Stomach smooth muscle (tissue), 2 donors: ENCODE measurements around the gene TAP2.

Experiments
- H3K27ac ChIP-seq: one replicate; pipeline ENCODE4 v1.7.0; 2013; ENCODE audit warnings: mild to moderate bottlenecking, low read length, inconsistent platforms
- H3K27me3 ChIP-seq, 2 donors: one replicate each; pipeline ENCODE4 v1.7.0; 2013; ENCODE audit warnings: low read length in 2 of 2; ENCODE audit not compliant: insufficient read depth in 2 of 2, control insufficient read depth in 1 of 2
- H3K36me3 ChIP-seq, 2 donors: one replicate each; pipeline ENCODE4 v1.7.0; 2013; ENCODE audit warnings: low read length in 2 of 2; ENCODE audit not compliant: control insufficient read depth in 2 of 2, insufficient read depth in 2 of 2
- H3K4me1 ChIP-seq: one replicate; pipeline ENCODE4 v1.7.0; 2013; ENCODE audit warnings: low read length; ENCODE audit not compliant: control insufficient read depth, insufficient read depth
- H3K4me3 ChIP-seq, 2 donors: one replicate each; pipeline ENCODE4 v1.7.0; 2013; ENCODE audit warnings: low read length in 2 of 2
- H3K9ac ChIP-seq, 2 donors: one replicate each; pipeline ENCODE4 v1.7.0; 2013; ENCODE audit warnings: low read length in 2 of 2, mild to moderate bottlenecking in 1 of 2
- H3K9me3 ChIP-seq, 2 donors: one replicate each; pipeline ENCODE4 v1.7.0; 2013; ENCODE audit warnings: low read length in 2 of 2; ENCODE audit not compliant: control insufficient read depth in 2 of 2
- donor health status: healthy.
- donor health status: Pancreatic carcinoma.

The TAP2 gene

GRCh38 chr6:32868257-32868788, 29.8 kb upstream of the TAP2 start:
- Histone ChIP-seq H3K36me3 (no peaks in the 10 kb centered on the region), H3K27ac (no peak overlapping the region), H3K27me3 (peaks cover 2 to 5% of the 10 kb centered on the region in 2 donors), H3K9ac (no peak overlapping the region), H3K4me3 (no peak overlapping the region), H3K4me1 (no peaks in the 10 kb centered on the region), H3K9me3 (no peaks in the 10 kb centered on the region)

DNA sequence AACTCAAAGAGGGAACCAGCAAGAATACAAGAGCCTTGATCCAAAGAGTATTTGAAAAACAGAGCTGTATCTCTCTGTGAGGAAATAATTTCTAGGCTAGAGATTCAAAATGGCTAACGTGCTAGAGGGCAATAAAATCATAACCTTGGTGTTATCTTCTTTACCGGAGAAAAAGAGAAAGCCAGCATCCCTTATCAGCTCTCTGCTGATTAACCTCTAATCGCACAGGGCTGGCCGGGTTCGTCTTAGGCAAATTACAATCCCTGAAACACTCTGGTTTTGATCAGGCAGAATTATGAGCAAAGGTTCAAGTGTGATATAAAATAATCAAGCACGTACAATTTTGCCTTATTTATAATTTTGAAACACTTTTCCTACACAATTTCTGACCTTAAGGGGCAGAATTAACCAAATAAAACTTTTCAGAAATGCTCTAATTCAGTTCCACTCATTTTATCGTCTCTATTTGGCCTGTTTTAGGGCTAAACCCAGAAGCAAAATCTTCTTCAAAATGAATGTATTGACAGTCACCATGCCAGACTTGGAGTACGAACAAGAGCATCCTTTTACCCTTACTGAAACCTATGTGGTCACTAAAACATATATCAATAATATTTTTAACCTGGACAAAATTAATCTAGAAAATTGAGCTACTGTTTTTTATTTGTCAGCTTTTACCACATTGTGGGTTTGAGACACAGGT, 29.2 kb upstream of the TAP2 start:
- H3K36me3 ChIP-seq, result no peaks in the 10 kb centered on the region
- no peaks in the 10 kb centered on the region for H3K9me3 ChIP-seq
- H3K4me3 ChIP-seq, result no peak overlapping the region
- no peak overlapping the region for H3K27ac ChIP-seq
- H3K27me3 ChIP-seq, result peaks cover 2 to 5% of the 10 kb centered on the region in 2 donors
- H3K4me1 ChIP-seq, result no peaks in the 10 kb centered on the region
- no peak overlapping the region for H3K9ac ChIP-seq

DNA sequence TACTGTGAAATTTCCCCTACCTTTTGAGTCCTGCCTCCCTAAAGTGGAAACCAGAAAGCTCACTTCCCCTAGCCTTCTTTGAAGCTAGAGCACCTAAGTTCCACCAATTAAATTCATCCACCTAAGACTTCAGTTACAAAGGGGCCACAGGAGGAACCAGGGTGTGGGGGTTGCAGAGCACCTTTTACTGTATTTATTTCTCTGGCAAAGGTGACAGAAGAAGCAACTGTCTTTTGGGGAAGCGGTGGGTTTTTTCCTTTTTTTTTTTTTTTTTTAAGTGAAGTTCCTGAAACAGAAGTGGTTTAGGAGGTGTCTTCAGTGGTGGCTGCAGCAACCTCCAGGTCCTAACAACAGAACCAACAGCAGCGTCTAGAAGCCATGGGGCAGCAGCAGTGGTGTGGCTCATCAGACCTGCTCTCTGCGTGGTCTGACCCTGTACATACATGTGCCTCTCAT, 28.5 kb upstream of the TAP2 start:
- Histone ChIP-seq H3K9me3 (no peaks in the 10 kb centered on the region), H3K27me3 (peaks cover 2 to 5% of the 10 kb centered on the region in 2 donors), H3K36me3 (no peaks in the 10 kb centered on the region), H3K9ac (no peak overlapping the region), H3K4me3 (no peak overlapping the region), H3K4me1 (no peaks in the 10 kb centered on the region), H3K27ac (no peak overlapping the region)

- Histone ChIP-seq H3K9ac (no peak overlapping the region), H3K27me3 (peaks cover 2 to 5% of the 10 kb centered on the region in 2 donors), H3K4me1 (peaks cover 4% of the 10 kb centered on the region), H3K4me3 (no peak overlapping the region), H3K36me3 (no peaks in the 10 kb centered on the region), H3K9me3 (no peaks in the 10 kb centered on the region), H3K27ac (no peak overlapping the region)
Measured at GRCh38 chr6:32865724-32866443, 27.3 kb upstream of the TAP2 start.

GRCh38 chr6:32862725-32863124, 24.2 kb upstream of the TAP2 start:
- Histone ChIP-seq H3K27ac (no peak overlapping the region), H3K27me3 (no peaks in the 10 kb centered on the region), H3K9ac (no peak overlapping the region), H3K9me3 (no peaks in the 10 kb centered on the region), H3K4me1 (peaks cover 4% of the 10 kb centered on the region), H3K4me3 (no peak overlapping the region), H3K36me3 (peaks cover 6 to 9% of the 10 kb centered on the region in 2 donors)

GRCh38 chr6:32860674-32861073, 22.1 kb upstream of the TAP2 start:
- Histone ChIP-seq H3K27me3 (no peaks in the 10 kb centered on the region), H3K27ac (no peak overlapping the region), H3K9me3 (no peaks in the 10 kb centered on the region), H3K9ac (no peak overlapping the region), H3K36me3 (peaks cover 8 to 9% of the 10 kb centered on the region in 2 donors), H3K4me1 (peaks cover 4% of the 10 kb centered on the region), H3K4me3 (no peak overlapping the region)

DNA sequence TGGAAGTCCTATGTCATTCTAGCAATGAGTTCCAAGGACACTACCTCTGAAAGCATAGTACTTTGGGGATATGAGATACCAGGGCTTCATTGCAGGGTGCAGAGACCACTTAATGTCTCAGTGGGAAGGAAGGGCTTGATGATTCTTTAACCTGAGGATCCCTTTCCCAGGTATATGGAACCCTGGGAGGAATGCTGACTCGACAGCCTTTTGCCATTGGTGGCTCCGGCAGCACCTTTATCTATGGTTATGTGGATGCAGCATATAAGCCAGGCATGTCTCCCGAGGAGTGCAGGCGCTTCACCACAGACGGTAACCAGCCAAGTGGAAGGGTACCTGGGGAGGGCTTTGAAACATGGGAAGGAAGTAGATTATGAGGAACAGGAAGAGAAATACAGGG, 19.7 kb upstream of the TAP2 start:
- H3K36me3 ChIP-seq, result peaks cover 8 to 9% of the 10 kb centered on the region in 2 donors
- no peak overlapping the region for H3K9ac ChIP-seq
- H3K27ac ChIP-seq, result no peak overlapping the region
- no peaks in the 10 kb centered on the region for H3K27me3 ChIP-seq
- H3K4me3 ChIP-seq, result no peak overlapping the region
- H3K4me1 ChIP-seq, result peaks cover 19% of the 10 kb centered on the region
- no peaks in the 10 kb centered on the region for H3K9me3 ChIP-seq

DNA sequence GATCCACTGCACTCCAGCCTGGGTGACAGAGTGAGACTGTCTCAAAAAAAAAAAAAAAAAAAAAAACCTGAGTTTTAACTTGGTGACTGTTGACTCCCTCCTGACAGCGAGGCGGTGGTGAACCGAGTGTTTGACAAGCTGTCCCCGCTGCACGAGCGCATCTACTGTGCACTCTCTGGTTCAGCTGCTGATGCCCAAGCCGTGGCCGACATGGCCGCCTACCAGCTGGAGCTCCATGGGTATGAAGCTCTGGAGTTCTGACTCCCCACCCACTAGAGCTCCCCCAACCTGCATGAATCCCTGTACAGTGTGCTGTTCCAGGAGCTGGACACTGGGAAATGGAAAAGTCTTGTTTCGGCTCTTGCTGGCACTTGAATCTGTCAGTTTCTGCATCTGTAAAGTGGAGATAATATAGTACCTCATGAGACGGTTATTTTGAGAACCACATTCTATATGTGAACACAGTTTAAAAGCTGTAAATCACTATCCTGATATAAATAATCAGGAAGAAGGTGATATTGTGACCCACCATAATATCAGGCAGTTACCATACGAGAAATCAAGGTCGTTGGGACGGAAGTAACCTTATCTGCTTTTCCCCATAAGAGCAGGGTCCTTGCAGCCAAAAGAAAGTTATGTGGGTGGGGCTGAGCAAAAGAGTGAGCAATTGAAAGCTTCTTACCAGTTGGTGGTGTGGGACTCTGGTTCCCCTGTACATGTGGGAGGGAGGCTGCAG, 18.8 kb upstream of the TAP2 start:
- Histone ChIP-seq H3K4me3 (no peak overlapping the region), H3K9ac (no peak overlapping the region), H3K27ac (no peak overlapping the region), H3K36me3 (peaks cover 8 to 9% of the 10 kb centered on the region in 2 donors), H3K4me1 (peaks cover 27% of the 10 kb centered on the region), H3K9me3 (no peaks in the 10 kb centered on the region), H3K27me3 (no peaks in the 10 kb centered on the region)

GRCh38 chr6:32855467-32856174, 17.1 kb upstream of the TAP2 start:
- Histone ChIP-seq H3K9me3 (no peaks in the 10 kb centered on the region), H3K36me3 (peaks cover 17 to 19% of the 10 kb centered on the region in 2 donors), H3K27ac (no peak overlapping the region), H3K27me3 (no peaks in the 10 kb centered on the region), H3K4me1 (peaks cover 37% of the 10 kb centered on the region), H3K4me3 (peak overlapping the region in 1 of 2 donors; percentile 8), H3K9ac (no peak overlapping the region)
